ENCODE data around the gene EYA2.

GRCh38 chr20:47209982-47210381 is 315.3 kb downstream of the EYA2 start:
- TF ChIP-seq RARB (CRISPR knock-in tag; IDR thresholded peaks at IDR 0.05), result no peak
- no peak for TF ChIP-seq ZC3H10 (CRISPR knock-in tag; IDR thresholded peaks at IDR 0.05)
- TF ChIP-seq ZFP3 (CRISPR knock-in tag; IDR thresholded peaks at IDR 0.05), result no peak
- no peak for TF ChIP-seq ARNTL (CRISPR knock-in tag; IDR thresholded peaks at IDR 0.05; ENCODE audit: borderline replicate concordance, low read depth)
- TF ChIP-seq CREB5 (CRISPR knock-in tag; IDR thresholded peaks at IDR 0.05; ENCODE audit: low read depth), result no peak
- no peak for TF ChIP-seq PATZ1 (CRISPR knock-in tag; IDR thresholded peaks at IDR 0.05; ENCODE audit: borderline replicate concordance)
- no peak for TF ChIP-seq BACH2 (CRISPR knock-in tag; IDR thresholded peaks at IDR 0.05; ENCODE audit: borderline replicate concordance)
- no peak for TF ChIP-seq ZNF70 (CRISPR knock-in tag; IDR thresholded peaks at IDR 0.05)
- TF ChIP-seq TOX (CRISPR knock-in tag; IDR thresholded peaks at IDR 0.05; ENCODE audit: borderline replicate concordance), result no peak
- TF ChIP-seq OSR1 (CRISPR knock-in tag; IDR thresholded peaks at IDR 0.05), result no peak

Data from SK-N-SH treated with all-trans-retinoic acid at 6 μM for 48 hours (cell line).